Measurements from ENCODE around the gene SYNRG.

DNA sequence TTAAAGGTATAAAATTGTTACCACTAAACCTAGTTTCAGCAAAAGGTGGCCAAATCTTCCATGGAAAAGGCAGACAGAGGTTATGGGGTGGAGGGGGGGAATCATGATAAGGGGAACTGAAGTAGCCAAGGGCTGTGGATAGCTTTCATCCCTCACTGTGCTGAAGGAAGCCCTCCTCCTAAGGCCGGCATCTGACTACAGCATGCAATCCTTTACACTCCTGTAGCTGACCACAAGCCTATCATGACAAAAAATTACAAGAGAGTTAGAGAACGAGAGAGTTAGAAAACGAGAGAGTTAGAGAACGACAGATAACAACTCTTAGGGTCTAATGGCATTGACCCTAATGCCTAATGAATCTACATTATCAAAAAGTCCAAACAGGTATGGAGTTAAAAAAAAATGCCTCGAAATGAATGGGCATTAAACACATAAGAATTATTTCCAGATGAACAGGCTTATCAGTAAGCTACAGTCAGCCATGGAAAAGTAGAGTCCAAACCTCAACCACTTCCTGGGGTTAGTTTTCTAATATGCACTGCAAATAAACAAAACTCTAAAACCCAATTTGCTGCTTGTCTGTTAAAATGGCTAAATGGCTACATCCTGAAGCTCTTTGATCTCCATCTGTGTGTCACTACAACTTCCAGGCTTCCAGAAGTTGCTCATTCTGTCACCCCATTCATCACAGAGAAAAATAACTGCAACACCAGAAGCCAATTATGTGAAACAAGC is 89.8 kb downstream of the SYNRG start:
- TF ChIP-seq CTCF (conservative IDR thresholded peaks at IDR 0.05 in 1 of 2, IDR thresholded peaks at IDR 0.05 in 1 of 2; ENCODE audit: low read depth in 1 of 2, low read length in 2 of 2) = no peak
- TF ChIP-seq EZH2 (IDR thresholded peaks at IDR 0.05; ENCODE audit: low read length, missing control alignments) = no peak

Data from fibroblast of lung (primary cell).